ENCODE measurements around the gene KDM4C.

KDM4C gene

DNA sequence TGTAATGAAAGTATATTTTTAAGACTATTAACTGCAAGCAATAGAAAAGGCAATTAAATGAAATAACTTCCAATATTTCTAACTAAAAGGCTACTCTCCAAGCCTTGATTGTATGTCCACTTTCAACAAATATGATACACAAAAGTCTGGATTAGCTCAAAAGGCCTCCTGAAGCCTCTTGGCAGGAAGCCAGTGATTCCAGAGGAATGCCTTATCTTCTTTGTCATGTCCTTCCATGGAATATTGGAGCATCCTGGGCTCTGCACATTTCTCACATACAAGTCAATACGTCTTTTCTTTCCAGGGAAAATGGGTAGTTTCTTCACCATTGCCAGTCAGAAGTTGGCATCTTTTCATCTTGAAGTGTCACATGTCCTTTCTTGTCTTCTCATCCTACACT lies 357.8 kb downstream of the KDM4C start:
- DNase-seq = no peak

DNA sequence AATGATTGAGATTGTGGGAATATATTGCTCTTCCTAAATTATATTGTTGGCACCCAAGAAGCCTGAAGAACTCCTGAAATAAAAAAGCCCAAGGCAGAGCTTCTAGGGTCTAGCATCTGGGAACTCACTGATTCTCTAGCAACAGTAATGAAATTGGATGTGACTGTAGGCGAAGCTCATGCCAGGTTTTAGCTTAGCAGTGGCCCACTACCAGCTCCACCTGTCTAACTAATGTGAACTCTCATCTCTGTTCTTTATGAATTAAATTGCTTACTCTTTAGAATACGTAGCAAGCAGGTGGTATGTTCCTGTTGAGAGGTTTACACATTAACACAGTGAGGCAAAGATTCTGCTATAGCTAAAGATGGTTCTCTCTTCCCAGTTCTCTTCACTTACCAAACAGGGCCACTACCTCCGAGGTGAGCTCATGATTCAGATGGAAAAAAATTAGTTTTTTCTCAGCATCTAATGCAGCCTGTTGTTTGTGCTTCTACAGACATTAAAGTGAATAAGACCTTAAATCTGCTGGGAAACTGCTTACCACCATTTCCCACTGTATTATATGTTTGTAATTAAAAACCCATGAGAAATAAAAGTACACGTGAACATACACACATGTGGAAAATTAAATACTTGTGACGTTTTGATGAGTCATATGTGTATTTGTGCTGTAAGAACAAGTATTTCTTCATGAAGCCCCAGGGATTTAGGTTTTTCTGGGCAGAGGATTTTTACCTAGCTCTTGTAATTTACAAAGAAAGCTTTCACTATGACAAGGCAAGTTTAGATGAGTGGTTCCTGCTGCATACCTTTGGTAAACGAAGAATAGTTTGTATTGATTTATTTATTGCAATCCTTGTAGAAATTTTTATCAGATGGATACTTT lies 360.1 kb downstream of the KDM4C start:
- no peak for DNase-seq

DNA sequence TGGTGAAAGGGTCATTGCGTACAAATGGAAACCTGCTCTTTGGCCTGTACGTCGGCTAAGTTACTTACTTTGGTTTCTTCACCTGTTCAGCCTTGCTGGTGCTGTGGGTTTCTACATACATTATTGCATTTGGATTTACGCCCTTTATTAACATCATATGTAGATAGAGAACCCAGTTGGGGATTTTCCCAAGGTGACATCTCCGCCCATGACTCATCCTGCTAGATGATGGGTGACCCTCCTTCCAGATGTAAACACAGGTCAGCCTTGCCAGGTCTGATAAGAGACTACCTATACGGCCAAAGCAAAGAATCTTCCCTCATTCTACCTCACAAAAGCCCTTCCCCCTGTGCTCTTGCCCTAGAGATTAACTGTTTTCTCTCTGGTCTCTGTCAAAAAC lies 360.9 kb downstream of the KDM4C start:
- DNase-seq = no peak

DNA sequence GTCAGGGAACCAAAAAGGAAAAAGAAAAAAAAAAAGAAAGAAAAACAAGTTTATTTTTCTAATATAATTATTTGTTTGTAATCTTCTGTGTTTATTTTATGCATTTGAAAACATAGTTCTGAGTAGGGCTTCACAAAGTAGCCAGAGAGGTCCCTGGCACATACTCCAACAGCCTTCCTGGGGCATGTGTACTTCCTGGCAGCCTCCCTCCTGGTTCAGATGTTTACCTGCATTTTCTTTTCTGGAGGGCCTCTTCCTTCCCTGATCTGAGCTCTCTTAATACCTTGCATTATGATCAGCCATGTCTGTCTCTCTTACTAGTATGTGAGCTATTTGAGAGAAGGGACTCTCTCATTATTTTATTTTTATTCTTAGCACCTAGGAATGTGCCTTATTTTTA lies 361.8 kb downstream of the KDM4C start:
- DNase-seq = no peak

DNA sequence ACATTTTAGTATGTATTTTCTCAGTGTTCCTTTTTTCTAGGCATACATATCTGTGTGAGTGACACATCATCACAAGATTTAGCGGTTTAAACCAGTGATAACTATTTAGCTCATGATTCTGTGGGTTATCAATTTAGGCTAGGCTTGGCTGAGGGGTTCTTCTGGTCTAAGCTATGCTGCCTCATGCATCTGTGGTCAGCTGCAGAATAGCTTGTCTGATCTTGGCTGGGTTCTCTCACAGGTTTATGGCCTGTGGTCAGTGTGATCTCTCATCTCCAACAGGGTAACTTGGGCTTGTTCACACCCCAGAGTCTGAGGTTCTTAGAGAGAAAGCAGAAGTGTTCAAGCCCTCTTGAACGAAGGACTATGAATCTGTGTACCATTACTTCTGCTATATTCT lies 363.3 kb downstream of the KDM4C start:
- DNase-seq = no peak

DNA sequence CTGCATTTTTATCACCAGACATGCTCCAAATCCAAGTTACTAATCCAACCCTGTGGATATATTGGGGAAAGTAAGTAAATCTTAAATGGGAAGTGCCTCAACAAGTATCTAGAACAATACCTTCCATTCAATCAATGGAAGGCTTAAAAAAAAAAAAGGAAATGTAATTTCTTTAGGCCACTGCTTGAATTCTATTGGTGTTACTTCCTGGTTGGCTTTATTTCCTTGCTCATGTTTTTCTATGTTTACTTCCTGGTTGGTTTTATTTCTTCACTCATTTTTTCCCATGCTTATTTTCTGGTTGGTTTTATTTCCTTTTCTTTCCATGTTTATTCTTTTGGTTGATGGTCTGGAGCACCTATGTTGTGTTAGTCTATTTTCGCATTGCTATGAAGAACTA lies 363.9 kb downstream of the KDM4C start:
- DNase-seq = no peak

DNA sequence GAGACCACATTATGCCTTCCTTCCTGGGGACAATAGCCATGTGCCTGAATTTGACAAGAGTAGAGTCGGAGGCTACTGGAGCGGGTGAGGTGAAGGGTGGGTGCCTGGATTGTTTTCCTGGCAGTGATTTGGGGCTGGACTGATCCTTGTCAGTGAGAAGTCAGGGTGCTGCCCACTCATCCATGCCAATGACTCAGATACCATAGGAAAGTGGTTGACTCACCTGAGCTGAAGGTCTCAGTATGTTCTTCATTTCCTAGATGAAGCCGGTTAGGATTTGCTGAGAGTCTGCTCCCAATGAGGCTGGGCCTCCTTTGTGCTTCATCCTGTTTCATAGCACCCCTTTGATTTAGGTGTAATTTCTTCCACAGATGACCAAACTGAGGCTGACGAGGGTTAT lies 366.0 kb downstream of the KDM4C start:
- no peak for DNase-seq

GRCh38 chr9:7125231-7125630 lies 367.5 kb downstream of the KDM4C start:
- no peak for DNase-seq

DNA sequence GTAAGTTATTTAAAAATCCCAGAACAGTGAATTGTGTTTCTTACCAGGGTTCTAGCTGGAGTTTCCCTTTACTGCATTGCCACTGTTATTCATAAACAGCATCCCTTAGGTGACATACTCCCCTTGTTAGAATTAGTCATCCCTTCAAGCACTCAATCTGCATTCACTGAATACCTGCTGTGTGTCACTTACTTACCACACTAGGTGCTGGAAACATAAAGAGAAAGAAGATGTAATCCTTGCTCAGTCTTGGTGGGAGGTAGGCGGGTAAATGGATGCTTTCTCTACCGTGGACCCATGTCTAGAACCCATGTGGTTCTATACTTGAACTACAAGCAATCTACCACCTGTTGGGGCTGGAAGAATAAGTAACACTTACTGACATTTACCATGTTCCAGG lies 371.6 kb downstream of the KDM4C start:
- no peak for DNase-seq

GRCh38 chr9:7130266-7130820 lies 372.6 kb downstream of the KDM4C start:
- DNase-seq = no peak

- DNase-seq = no peak
These were observed 374.8 kb downstream of the KDM4C start for GRCh38 chr9:7132605-7133004.

- DNase-seq = no peak
These were observed 378.0 kb downstream of the KDM4C start for GRCh38 chr9:7135735-7136134.

DNA sequence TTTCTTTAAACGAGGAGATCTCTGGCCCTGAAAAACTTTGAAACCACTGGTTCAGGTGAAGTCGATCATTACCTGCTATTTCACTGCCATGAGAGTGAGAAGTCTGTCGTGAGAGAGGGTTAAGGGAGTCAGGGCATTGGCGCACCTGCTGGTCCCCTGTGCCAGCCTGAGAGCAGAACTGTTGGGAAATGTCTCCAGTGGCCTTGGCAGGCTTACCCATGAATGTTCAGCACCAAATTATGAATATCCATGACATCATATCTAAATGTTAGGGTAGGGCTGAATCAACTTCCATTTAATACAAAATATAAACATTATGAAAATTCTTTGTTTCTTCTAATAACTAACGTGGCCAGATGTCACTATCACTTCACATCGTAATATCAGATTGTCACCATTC lies 379.3 kb downstream of the KDM4C start:
- no peak for DNase-seq

DNA sequence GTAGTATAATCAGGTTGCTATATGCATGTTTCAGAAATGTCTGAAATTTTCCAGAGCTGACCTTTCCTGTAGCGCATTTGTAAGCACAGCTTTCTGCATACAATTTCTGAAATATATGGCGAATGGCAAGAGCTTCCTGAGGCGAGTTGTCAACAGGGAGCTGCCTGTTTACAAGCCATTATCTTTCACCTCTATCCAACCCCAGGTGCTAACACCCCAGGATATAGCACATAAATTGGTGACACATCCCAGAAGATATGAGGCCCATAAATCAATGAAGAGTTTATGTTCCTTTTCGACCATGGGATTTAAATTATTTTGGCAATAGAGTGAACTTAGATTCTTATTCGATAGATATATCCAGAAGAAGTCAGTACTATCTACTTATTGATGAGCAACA lies 379.8 kb downstream of the KDM4C start:
- DNase-seq = no peak

DNA sequence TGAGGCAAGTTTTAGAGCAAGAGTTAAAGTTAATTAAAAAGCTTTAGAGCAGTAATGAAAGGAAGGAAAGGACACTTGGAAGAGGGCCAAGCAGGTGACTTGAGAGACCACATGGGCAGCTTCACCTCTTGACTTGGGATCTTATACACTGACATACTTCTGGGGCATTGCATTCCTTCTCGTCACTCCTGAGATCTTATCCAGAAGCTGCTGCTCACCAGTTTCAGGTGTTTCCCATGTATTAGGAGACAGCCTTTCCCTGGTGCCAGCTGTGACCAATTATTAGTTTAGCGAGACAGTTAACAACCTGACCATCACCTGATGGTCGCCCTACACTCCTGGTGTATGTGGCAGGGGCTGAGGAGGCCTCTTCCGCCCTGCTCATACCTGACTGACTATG lies 382.1 kb downstream of the KDM4C start:
- no peak for DNase-seq

DNA sequence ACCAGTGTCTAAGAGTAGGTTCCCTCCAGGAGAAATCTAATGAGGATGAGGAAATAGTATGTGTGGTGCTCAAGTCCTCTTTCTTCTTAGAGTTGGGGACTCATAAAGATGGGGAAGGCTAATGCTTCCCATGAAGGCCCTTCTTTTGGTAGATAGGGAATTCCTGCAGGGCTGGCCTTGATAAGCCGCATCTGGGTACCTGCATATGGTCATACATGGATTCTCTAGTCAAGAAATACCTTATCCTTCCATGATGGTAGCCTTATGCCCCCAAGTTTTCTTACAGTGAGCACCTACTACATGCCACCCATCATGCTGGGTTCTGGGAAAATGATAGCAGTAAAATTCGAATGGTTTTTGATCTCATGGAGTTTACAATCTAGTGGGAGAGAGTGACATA lies 382.6 kb downstream of the KDM4C start:
- DNase-seq = no peak

DNA sequence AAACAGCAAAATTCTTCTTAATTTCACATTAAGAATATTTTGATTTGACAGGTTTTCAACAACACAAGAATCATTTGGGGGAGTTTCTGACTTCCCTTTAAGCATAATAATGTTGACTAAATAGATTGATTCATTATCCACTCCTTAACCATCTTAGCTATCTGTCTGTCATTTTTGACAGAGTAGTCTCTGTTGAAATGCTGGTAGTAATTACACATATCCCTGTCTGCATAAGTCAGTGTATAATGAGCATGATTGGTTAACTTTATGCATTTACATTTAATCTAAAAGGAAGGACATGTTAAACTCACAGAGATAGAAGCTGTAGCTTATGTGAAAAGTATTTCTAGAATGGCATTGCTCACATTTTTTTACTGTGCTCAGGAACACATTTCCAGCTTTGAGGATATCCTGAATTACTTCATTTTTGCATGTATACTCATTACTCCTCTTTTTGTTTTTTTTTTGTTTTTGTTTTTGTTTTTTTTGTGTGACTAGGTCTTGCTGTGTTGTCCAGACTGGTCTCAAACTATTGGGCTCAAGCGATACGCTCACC lies 385.9 kb downstream of the KDM4C start:
- DNase-seq = no peak

- no peak for DNase-seq
These were observed 386.7 kb downstream of the KDM4C start for GRCh38 chr9:7144265-7145046.

DNA sequence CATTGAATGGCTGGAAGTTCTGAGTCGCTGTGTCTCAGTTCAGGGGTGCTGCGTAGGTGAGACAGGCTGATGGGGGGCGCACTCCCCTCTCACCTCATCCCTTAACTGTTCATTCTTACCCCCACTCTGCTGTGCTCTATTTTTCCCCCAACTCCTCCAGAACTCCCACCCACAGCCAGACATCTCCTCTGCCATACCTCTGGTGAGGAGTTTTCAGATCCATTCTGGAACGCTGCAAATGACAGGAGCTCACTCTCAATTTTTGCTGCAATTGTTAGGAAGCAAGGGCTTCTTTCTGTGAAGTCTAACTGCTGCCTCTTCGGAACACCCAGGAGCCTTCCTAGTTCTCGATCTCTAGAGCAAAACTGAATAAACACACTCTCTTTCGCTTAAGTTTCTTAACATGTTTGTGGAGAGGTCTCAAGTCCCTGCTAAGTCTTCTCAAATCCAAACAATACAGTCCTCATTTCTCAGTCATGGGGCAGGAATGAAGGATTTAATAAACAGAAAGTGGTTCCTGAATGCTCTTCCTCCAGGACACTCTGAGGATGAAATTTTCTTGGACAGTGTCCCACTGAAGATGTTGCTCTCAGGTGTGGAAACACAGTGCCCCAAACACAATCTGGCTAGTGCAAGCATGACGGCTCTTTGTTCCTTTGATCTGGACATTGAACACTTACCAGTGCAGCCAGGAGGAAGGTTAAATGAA lies 387.7 kb downstream of the KDM4C start:
- no peak for DNase-seq

DNA sequence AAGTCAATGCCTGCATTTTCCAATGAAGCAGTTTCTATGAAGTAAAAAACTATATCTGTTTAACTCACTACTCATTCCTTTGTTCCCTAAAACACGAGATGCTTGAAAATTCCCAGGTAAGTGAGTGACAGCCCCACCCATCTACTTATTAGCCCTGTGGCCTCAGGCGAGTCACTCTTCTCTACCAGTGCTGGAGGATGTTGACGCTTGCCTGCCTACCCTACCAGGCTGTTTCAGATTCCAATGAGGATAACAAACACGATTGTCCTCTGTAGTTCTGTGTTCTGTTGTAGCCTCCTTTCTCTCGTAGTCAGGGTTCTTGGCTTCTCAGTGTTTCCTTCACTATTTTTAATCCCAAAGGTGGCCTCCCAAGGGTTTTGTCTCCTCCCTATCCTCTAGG lies 388.8 kb downstream of the KDM4C start:
- no peak for DNase-seq

DNA sequence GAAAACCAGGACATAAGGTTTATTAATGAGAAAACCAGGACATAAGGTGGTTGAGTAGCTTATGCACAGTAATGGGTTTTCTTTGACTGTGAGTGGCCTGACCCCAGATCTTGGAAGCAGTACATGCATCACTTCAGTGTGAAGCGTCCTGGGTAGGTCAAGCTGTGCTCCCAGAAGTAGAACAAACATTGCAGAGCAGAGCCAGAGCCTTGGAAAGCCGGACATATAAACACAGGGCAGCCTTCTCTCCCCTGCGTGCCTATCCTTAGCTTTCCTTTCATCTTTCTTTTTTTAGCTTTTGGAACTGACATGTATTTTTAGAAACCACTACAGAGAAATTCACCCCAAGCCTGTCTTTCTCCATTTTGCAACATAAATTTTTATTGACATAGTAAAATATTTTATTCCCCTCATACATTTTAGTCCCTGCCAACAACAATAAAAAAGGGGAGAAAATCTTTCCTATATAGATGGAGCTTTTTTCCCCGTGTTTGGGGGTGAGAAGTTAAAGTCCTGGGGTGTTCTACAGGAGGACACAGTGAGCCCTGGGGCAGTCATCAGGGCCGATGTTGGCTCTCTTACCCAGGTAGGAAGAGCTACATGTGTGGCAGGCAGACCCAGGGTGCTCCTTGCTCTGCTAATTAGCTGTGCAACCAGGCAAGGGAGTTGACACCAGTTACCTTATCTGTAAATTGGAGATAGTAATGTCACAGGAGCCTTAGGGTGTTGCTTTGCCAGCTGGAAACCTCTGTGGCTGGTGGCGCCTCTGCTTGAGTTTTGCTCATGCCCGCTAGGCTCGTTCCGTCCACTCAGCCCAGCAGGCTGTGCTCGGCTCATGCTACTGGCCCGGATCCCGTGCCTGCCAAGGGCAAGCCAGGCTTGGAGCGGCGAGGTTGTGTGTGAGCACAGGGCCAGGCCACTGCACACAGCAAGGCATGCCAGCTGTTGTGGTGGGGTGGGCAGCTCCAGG lies 389.6 kb downstream of the KDM4C start:
- DNase-seq = no peak

- no peak for DNase-seq
These were observed 390.5 kb downstream of the KDM4C start for GRCh38 chr9:7148243-7148765.

Measured in stimulated activated CD4-positive, alpha-beta T cell treated with anti-CD3 and anti-CD28 coated beads, Interleukin-1b, Interleukin-23, amount 100 ng/mL, for 48 hours (primary cell).